Spleen (tissue), 11 donors: ENCODE measurements around the gene AMZ2. TPM values are rescaled to one million over a fixed set of nuclear protein-coding genes. Genes with fewer than 3 reads are reported as not detected.

Experiments used
- DNase-seq: peaks from one replicate; pipeline ENCODE4 v3.0.0-alpha.2; 2020
- H3K27ac ChIP-seq, 8 donors: fragments of 200-600 bp; sonication (generic) in 7 of 8; 1 replicate in 4 of 8; 2 replicates in 4 of 8; pipeline versions ENCODE4 v1.5.0 to v1.8.0; 2016 to 2021; ENCODE audit warnings: inconsistent platforms in 4 of 8, mild to moderate bottlenecking in 4 of 8, moderate library complexity in 1 of 8
- H3K27me3 ChIP-seq, 7 donors: fragments of 200-600 bp; sonication (generic) in 6 of 7; replicated peaks in 1 of 7; 1 replicate in 4 of 7; 2 replicates in 3 of 7; pipeline versions ENCODE4 v1.5.0 to v1.8.0; 2016 to 2021; ENCODE audit warnings: inconsistent platforms in 3 of 7, mild to moderate bottlenecking in 1 of 7
- H3K36me3 ChIP-seq, 6 donors: fragments of 200-600 bp; sonication (generic) in 5 of 6; 1 replicate in 4 of 6; 2 replicates in 2 of 6; pipeline versions ENCODE4 v1.5.0 to v1.8.0; 2016 to 2021; ENCODE audit warnings: inconsistent platforms in 2 of 6
- H3K4me1 ChIP-seq, 6 donors: fragments of 200-600 bp; sonication (generic) in 5 of 6; 1 replicate in 3 of 6; 2 replicates in 3 of 6; pipeline versions ENCODE4 v1.5.0 to v1.8.0; 2016 to 2021; ENCODE audit warnings: inconsistent platforms in 3 of 6
- H3K4me3 ChIP-seq, 8 donors: fragments of 200-600 bp; sonication (generic) in 7 of 8; 1 replicate in 4 of 8; 2 replicates in 4 of 8; pipeline versions ENCODE4 v1.5.0 to v1.8.0; 2016 to 2021; ENCODE audit warnings: inconsistent platforms in 4 of 8, mild to moderate bottlenecking in 4 of 8, moderate library complexity in 2 of 8
- H3K9me3 ChIP-seq, 8 donors: fragments of 200-600 bp; sonication (generic) in 7 of 8; 1 replicate in 4 of 8; 2 replicates in 4 of 8; pipeline versions ENCODE4 v1.5.0 to v1.8.0; 2016 to 2021; ENCODE audit warnings: inconsistent platforms in 4 of 8
- POLR2A ChIP-seq, 3 donors: fragments of 450-650 bp; IDR thresholded peaks; one replicate each; pipeline ENCODE4 v1.5.1; 2017; ENCODE audit warnings: antibody characterized with exemption in 3 of 3, mild to moderate bottlenecking in 1 of 3
- POLR2AphosphoS5 ChIP-seq, 3 donors: sonication (generic); formaldehyde crosslinking; IDR thresholded peaks; one replicate each; pipeline ENCODE4 v1.5.1; 2017; ENCODE audit warnings: antibody characterized with exemption in 3 of 3
- whole genome bisulfite sequencing, 5 donors: extraction: QIAGEN DNeasy Blood & Tissue Kit in 3 of 5; methylation state at CpG; one replicate each; pipeline versions ENCODE4 v1.1.5 to v1.1.7; 2013 to 2018; 5-methylcytosine and 5-hydroxymethylcytosine counted together
- intact Hi-C: fragments of 100-400 bp; cut with DNase I; formaldehyde crosslinking; loops from one replicate; pipeline ENCODE4 v1.15.0; 2023; ENCODE audit warnings: low total_unique reads
- polyA plus RNA-seq, 3 donors: library from polyadenylated mRNA; stranded (reverse); fragments of 200-250 nt; gene quantifications; one replicate each; pipeline ENCODE4 v1.2.1, GENCODE V29; 2013
- total RNA-seq, 7 donors: library from RNA; depleted of rRNA in 3 of 7; stranded (reverse); fragments of >200 nt in 3 of 7; fragmentation: NEBNext Ultra II Directional in 4 of 7; extraction: Animal tissue kit (Norgen Biotek cat#: 25700) in 4 of 7; gene quantifications; one replicate each; pipeline versions ENCODE4 v1.1.0 to v1.2.1, GENCODE V29; 2016 to 2021
- TF ChIP-seq, protein P1 (sequence below), 11 experiments: fragments of 200-600 bp in 7 of 11; fragments of 450-650 bp in 4 of 11; sonication (generic) in 4 of 11; IDR thresholded peaks in 8 of 11; conservative IDR thresholded peaks in 3 of 11; 1 replicate in 7 of 11; 2 replicates in 4 of 11; pipeline versions ENCODE4 v1.4.0 to v1.8.0; 2016 to 2021; ENCODE audit warnings: antibody characterized with exemption in 11 of 11, inconsistent platforms in 4 of 11, mild to moderate bottlenecking in 1 of 11
- donor health status: healthy with polysubstance abuse.
- donor health status: DM: no; HTN: no; CAD: no; lungs with moderate emphysema.
- donor health status: DM: no; HTN: no; CAD: no.
- donor health status: Bipolar disorder and iron deficiency.
- donor health status: healthy.
- donor health status: DM: no; HTN: no; CAD: no.
- donor health status: DM: yes; HTN: yes; CAD: no.

The AMZ2 gene
- total and polyA plus RNA-seq, 10 donors = 40.4 to 75.1 (median 51.7) TPM

DNA sequence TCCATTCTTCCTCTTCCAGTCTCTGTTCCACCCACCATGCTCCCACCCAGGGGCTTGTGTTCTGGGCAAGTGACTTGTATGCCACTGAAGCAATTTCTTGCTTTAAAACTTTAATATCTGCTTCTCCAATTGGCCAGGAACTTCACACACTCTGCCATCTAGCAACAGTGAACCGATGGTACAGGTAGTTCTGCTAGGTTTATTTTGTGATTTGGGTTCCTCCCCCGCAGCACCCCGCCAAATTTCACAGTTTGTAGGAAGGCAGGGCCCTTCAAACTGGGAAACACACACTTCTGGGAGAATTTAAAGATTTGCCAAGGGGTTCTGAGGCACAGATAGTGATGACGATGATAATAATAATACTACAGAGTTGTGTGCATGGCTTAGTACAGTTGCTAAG is 46.8 kb downstream of the AMZ2 start:
- no peak for DNase-seq
- Histone ChIP-seq H3K4me3 (no peak overlapping the region), H3K27ac (peak overlapping the region in 2 of 8 donors; percentile 98 to 100), H3K27me3 (peaks cover 0 to 28% (median 0%) of the 10 kb centered on the region in 7 donors), H3K36me3 (no peaks in the 10 kb centered on the region), H3K9me3 (no peaks in the 10 kb centered on the region), H3K4me1 (peaks cover 2 to 86% (median 50%) of the 10 kb centered on the region in 6 donors)
- TF ChIP-seq, protein P1, sequence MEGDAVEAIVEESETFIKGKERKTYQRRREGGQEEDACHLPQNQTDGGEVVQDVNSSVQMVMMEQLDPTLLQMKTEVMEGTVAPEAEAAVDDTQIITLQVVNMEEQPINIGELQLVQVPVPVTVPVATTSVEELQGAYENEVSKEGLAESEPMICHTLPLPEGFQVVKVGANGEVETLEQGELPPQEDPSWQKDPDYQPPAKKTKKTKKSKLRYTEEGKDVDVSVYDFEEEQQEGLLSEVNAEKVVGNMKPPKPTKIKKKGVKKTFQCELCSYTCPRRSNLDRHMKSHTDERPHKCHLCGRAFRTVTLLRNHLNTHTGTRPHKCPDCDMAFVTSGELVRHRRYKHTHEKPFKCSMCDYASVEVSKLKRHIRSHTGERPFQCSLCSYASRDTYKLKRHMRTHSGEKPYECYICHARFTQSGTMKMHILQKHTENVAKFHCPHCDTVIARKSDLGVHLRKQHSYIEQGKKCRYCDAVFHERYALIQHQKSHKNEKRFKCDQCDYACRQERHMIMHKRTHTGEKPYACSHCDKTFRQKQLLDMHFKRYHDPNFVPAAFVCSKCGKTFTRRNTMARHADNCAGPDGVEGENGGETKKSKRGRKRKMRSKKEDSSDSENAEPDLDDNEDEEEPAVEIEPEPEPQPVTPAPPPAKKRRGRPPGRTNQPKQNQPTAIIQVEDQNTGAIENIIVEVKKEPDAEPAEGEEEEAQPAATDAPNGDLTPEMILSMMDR (IDR thresholded peaks at IDR 0.05 in 8 of 11, conservative IDR thresholded peaks at IDR 0.05 in 3 of 11) = no peak
- TF ChIP-seq POLR2AphosphoS5 (IDR thresholded peaks at IDR 0.05) (no peak), POLR2A (IDR thresholded peaks at IDR 0.05) (no peak)
- intact Hi-C loops = loop anchor here (10.0 kb wide), 1 partner anchor 50 kb away; no protein-coding TSS in a partner anchor
- WGBS, 5 donors = 87 to 98% (median 93%) methylated on average over 4 of the region's 4 CpGs

DNA sequence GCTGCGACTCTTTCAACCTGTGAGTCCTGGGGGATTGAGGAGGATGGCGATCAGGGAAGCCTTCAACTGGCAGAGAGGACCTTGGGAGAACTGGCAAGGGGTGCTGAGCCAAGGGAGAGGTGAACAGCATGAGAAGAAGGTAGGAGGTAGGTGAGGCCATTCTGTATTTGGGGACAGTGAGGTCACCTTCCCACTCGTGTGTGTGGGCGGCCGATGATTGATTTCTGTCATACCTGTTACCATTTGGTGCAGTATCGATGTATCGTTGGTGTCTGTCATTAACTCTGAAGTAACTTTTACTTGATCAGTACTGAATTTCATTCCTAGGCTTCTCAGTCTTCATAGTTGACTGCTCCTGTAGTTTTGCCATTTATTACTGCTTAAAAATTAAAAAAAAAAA is 47.2 kb downstream of the AMZ2 start:
- 86 to 91% (median 88%) methylated on average over 7 of the region's 7 CpGs for WGBS, 5 donors
- Histone ChIP-seq H3K4me1 (peaks cover 0 to 81% (median 45%) of the 10 kb centered on the region in 6 donors), H3K9me3 (no peaks in the 10 kb centered on the region), H3K36me3 (no peaks in the 10 kb centered on the region), H3K27ac (peak overlapping the region in 2 of 8 donors; percentile 98 to 100), H3K27me3 (peaks cover 0 to 28% (median 0%) of the 10 kb centered on the region in 7 donors), H3K4me3 (no peak overlapping the region)
- TF ChIP-seq, protein P1 (IDR thresholded peaks at IDR 0.05 in 8 of 11, conservative IDR thresholded peaks at IDR 0.05 in 3 of 11) = no peak
- intact Hi-C loops = loop anchor here (10.0 kb wide), 1 partner anchor 50 kb away; no protein-coding TSS in a partner anchor
- DNase-seq = no peak

DNA sequence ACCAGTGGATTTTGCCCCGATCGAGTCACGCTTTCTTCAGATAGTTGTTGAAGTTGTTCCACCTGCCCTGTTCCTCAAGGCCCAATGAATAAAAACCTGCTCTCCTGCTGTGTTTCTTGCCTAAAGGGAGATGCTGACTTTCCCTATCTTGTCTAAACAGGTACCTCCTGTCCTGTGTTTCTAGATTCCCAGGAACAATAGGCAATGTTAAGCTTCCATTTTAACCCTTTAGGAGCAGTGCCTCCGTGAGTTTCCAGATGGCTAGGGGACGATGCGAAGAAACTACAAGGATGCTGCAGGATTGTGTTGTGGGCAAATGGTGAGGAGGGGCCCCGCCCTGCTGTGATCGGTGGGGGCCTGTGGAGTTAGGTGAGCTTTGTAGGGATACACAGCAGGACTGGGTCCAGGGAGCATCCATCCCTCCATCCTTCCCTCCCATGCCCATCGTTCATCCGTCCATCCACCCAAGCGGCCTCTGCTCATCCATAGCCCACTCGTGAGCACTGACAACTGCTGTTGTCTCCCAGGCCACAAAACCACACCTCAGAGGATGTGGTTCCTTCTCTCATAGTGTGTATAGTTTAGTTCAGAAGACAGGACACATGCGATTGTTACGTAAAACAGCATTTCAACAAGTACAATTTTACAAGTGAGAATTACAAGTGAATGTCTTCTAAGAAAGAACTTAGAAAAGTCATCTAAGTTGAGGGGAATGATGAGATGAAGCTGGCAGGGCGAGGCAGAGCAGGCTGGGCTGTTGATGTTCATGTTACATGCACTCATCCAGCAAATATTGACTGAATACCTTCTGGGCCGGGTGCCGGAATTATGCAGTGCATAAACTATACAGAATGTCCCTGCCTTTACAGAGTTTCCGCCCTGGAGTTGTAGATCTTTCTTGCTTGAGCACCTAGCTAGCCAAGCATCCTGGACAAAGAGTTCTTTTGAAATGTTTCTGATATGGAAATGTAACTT is 48.7 kb downstream of the AMZ2 start:
- Histone ChIP-seq H3K4me3 (peak overlapping the region in 2 of 8 donors; percentile 10 to 41), H3K4me1 (peaks cover 0 to 76% (median 44%) of the 10 kb centered on the region in 6 donors), H3K9me3 (no peaks in the 10 kb centered on the region), H3K36me3 (no peaks in the 10 kb centered on the region), H3K27me3 (peaks cover 0 to 14% (median 0%) of the 10 kb centered on the region in 7 donors), H3K27ac (peak overlapping the region; percentile 38 to 90 (median 84))
- TF ChIP-seq, protein P1 (IDR thresholded peaks at IDR 0.05 in 8 of 11, conservative IDR thresholded peaks at IDR 0.05 in 3 of 11) = no peak
- peak in 1 of 3 donors; percentile 80 for TF ChIP-seq POLR2AphosphoS5 (IDR thresholded peaks at IDR 0.05)
- WGBS, 5 donors = 66 to 78% (median 70%) methylated on average over 18 of the region's 18 CpGs
- intact Hi-C loops = loop anchor here (10.0 kb wide), 1 partner anchor 48 kb away; no protein-coding TSS in a partner anchor
- peak; percentile 80 for DNase-seq

DNA sequence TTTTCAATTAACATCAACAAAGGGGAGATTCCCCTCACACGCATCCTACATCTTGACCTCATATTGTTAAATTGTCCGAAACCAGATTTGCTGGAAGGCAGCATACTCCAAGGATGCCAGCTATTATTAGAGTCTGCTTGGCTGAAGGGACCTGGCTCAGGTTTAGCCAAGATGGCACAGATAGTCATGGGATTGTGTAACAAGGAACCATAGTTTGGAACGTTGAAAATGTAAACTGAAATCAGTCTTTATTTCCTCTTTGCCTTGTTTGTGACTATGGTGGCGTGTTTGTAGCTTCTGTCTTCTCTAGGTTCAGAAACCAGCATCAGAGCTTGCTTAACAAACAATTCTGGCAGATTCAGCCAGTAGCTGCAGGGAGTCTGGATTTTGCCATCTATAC is 49.4 kb downstream of the AMZ2 start:
- Histone ChIP-seq H3K4me1 (peaks cover 0 to 78% (median 43%) of the 10 kb centered on the region in 6 donors), H3K4me3 (peak overlapping the region in 2 of 8 donors; percentile 10 to 41), H3K9me3 (no peaks in the 10 kb centered on the region), H3K27me3 (peaks cover 0 to 8% (median 0%) of the 10 kb centered on the region in 7 donors), H3K27ac (peak overlapping the region; percentile 38 to 90 (median 84)), H3K36me3 (no peaks in the 10 kb centered on the region)
- TF ChIP-seq POLR2A (IDR thresholded peaks at IDR 0.05) (no peak), POLR2AphosphoS5 (IDR thresholded peaks at IDR 0.05) (no peak)
- TF ChIP-seq, protein P1 (IDR thresholded peaks at IDR 0.05 in 8 of 11, conservative IDR thresholded peaks at IDR 0.05 in 3 of 11) = no peak
- intact Hi-C loops = loop anchor here (10.0 kb wide), 1 partner anchor 48 kb away; no protein-coding TSS in a partner anchor
- WGBS, 5 donors = 56 to 77% (median 66%) methylated on average over 4 of the region's 4 CpGs
- DNase-seq = no peak
